NB4 (cell line): ENCODE measurements around the gene KANSL3.

Experiments
- POLR2A ChIP-seq: IDR thresholded peaks from 2 replicates; pipeline ENCODE4 v1.6.1; 2011; ENCODE audit warnings: mild to moderate bottlenecking; ENCODE audit not compliant: insufficient read length; ENCODE audit errors: extremely low read depth
- TF ChIP-seq, protein P1 (sequence below): IDR thresholded peaks from one replicate; pipeline ENCODE4 v1.5.1; 2012; ENCODE audit warnings: low read depth, low read length
- TF ChIP-seq, protein P2 (sequence below): IDR thresholded peaks from 2 replicates; pipeline ENCODE4 v1.6.1; 2011; ENCODE audit warnings: low read depth, low read length

DNA sequence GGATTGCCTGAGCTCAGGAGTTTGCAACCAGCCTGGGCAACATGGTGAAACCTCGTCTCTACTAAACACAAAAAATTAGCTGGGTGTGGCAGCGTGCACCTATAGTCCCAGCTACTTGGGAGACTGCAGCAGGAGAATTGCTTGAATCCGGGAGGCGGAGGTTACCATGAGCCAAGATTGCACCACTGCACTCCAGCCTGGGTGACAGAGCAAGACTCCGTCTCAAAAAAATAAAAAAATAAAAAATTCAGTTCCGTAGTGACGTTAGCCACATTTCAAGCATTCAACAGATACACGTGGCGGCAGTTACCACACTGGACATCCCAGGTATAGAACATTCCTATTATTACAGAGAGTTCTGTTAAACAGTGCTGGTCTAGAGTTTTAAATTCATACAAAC lies 4.5 kb downstream of the KANSL3 start:
- no peak for TF ChIP-seq POLR2A
- TF ChIP-seq, protein P1, sequence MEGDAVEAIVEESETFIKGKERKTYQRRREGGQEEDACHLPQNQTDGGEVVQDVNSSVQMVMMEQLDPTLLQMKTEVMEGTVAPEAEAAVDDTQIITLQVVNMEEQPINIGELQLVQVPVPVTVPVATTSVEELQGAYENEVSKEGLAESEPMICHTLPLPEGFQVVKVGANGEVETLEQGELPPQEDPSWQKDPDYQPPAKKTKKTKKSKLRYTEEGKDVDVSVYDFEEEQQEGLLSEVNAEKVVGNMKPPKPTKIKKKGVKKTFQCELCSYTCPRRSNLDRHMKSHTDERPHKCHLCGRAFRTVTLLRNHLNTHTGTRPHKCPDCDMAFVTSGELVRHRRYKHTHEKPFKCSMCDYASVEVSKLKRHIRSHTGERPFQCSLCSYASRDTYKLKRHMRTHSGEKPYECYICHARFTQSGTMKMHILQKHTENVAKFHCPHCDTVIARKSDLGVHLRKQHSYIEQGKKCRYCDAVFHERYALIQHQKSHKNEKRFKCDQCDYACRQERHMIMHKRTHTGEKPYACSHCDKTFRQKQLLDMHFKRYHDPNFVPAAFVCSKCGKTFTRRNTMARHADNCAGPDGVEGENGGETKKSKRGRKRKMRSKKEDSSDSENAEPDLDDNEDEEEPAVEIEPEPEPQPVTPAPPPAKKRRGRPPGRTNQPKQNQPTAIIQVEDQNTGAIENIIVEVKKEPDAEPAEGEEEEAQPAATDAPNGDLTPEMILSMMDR, result no peak
- TF ChIP-seq, protein P2, sequence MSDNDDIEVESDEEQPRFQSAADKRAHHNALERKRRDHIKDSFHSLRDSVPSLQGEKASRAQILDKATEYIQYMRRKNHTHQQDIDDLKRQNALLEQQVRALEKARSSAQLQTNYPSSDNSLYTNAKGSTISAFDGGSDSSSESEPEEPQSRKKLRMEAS, result no peak
